Femur (tissue), 1 donor: ENCODE measurements around the gene SH2D3C.

Source experiments
- DNase-seq: peaks from one replicate; pipeline ENCODE4 v3.0.0-alpha.2; 2017

Gene SH2D3C

GRCh38 chr9:127738666-127739065 lies 39.8 kb downstream of the SH2D3C start:
- no peak for DNase-seq

- DNase-seq: no peak
Measured at GRCh38 chr9:127735530-127736185, 42.8 kb downstream of the SH2D3C start.

GRCh38 chr9:127734747-127735529 lies 43.5 kb downstream of the SH2D3C start, which contains the start of gene TOR2A:
Gene TOR2A, minus strand, starts transcription at chr9:127735294. Its CDS starts 24 bp downstream, at chr9:127735270.
- peak; percentile 99 for DNase-seq

- no peak for DNase-seq
Measured at GRCh38 chr9:127734247-127734746, 44.2 kb downstream of the SH2D3C start.

- DNase-seq: peak; percentile 10
Measured at GRCh38 chr9:127733614-127734013, 44.9 kb downstream of the SH2D3C start.

- no peak for DNase-seq
Measured at GRCh38 chr9:127732444-127732843, 46.0 kb downstream of the SH2D3C start.

GRCh38 chr9:127731938-127732337 lies 46.5 kb downstream of the SH2D3C start:
- no peak for DNase-seq

- no peak for DNase-seq
Measured at GRCh38 chr9:127730799-127731410, 47.6 kb downstream of the SH2D3C start.

GRCh38 chr9:127730262-127730661 lies 48.2 kb downstream of the SH2D3C start:
- no peak for DNase-seq

- no peak for DNase-seq
Measured at GRCh38 chr9:127729522-127730256, 48.8 kb downstream of the SH2D3C start.

- DNase-seq: no peak
Measured at GRCh38 chr9:127728808-127729207, 49.7 kb downstream of the SH2D3C start.

GRCh38 chr9:127726871-127727270 lies 51.6 kb downstream of the SH2D3C start:
- DNase-seq: peak; percentile 17

GRCh38 chr9:127724012-127724411 lies 54.5 kb downstream of the SH2D3C start:
- DNase-seq: no peak

GRCh38 chr9:127723444-127723843 lies 55.0 kb downstream of the SH2D3C start:
- DNase-seq: peak; percentile 64

- no peak for DNase-seq
Measured at GRCh38 chr9:127723013-127723412, 55.5 kb downstream of the SH2D3C start.

- DNase-seq: no peak
Measured at GRCh38 chr9:127722055-127722745, 56.3 kb downstream of the SH2D3C start.

GRCh38 chr9:127721391-127721821 lies 57.1 kb downstream of the SH2D3C start:
- DNase-seq: peak; percentile 31

GRCh38 chr9:127720865-127721227 lies 57.6 kb downstream of the SH2D3C start:
- no peak for DNase-seq

GRCh38 chr9:127720031-127720864 lies 58.2 kb downstream of the SH2D3C start:
- DNase-seq: peak; percentile 15

- no peak for DNase-seq
Measured at GRCh38 chr9:127717766-127718165, 60.7 kb downstream of the SH2D3C start.

GRCh38 chr9:127716412-127716811 lies 62.1 kb downstream of the SH2D3C start:
- DNase-seq: no peak
